Stimulated activated CD8-positive, alpha-beta memory T cell treated with anti-CD3 and anti-CD28 coated beads, Interleukin-7, amount 100 ng/mL, for 24 hours (primary cell): ENCODE data around the gene SMIM5.

Source experiments
- DNase-seq: peaks from one replicate; pipeline ENCODE4 v3.0.0-alpha.2; 2020; ENCODE audit warnings: low read depth

Gene SMIM5

GRCh38 chr17:75640556-75641119, 7.4 kb downstream of the SMIM5 start:
- DNase-seq: no peak

GRCh38 chr17:75641343-75641742, 8.1 kb downstream of the SMIM5 start:
- no peak for DNase-seq

GRCh38 chr17:75642182-75642783, 9.0 kb downstream of the SMIM5 start:
- DNase-seq: no peak

GRCh38 chr17:75642784-75643642, 9.8 kb downstream of the SMIM5 start:
- DNase-seq: no peak

- DNase-seq: no peak
Observed at GRCh38 chr17:75643643-75644017, 10.4 kb downstream of the SMIM5 start.

- no peak for DNase-seq
Observed at GRCh38 chr17:75645501-75645888, 12.3 kb downstream of the SMIM5 start.

- DNase-seq: no peak
Observed at GRCh38 chr17:75645889-75646637, 12.8 kb downstream of the SMIM5 start.

GRCh38 chr17:75646638-75646992, 13.4 kb downstream of the SMIM5 start:
- no peak for DNase-seq

GRCh38 chr17:75647061-75647460, 13.8 kb downstream of the SMIM5 start:
- DNase-seq: no peak

- DNase-seq: no peak
Observed at GRCh38 chr17:75647921-75648320, 14.7 kb downstream of the SMIM5 start.

GRCh38 chr17:75649687-75650086, 16.5 kb downstream of the SMIM5 start:
- DNase-seq: no peak

- no peak for DNase-seq
Observed at GRCh38 chr17:75650874-75651273, 17.6 kb downstream of the SMIM5 start.

GRCh38 chr17:75652341-75652740, 19.1 kb downstream of the SMIM5 start:
- DNase-seq: no peak

- DNase-seq: no peak
Observed at GRCh38 chr17:75652934-75653549, 19.8 kb downstream of the SMIM5 start.

- DNase-seq: no peak
Observed at GRCh38 chr17:75654176-75654575, 20.9 kb downstream of the SMIM5 start.

- no peak for DNase-seq
Observed at GRCh38 chr17:75658237-75658636, 25.0 kb downstream of the SMIM5 start.

GRCh38 chr17:75661531-75661930, 28.3 kb downstream of the SMIM5 start:
- no peak for DNase-seq

GRCh38 chr17:75662511-75662910, 29.3 kb downstream of the SMIM5 start:
- no peak for DNase-seq

- DNase-seq: no peak
Observed at GRCh38 chr17:75664099-75664549, 30.9 kb downstream of the SMIM5 start.

- DNase-seq: no peak
Observed at GRCh38 chr17:75665981-75666380, 32.7 kb downstream of the SMIM5 start.

- DNase-seq: peak; percentile 95
Observed at GRCh38 chr17:75666959-75667790, 33.9 kb downstream of the SMIM5 start, which contains the start of the genes RECQL5 and SAP30BP. TSS of gene RECQL5 (minus strand) at chr17:75667154. CDS start at chr17:75666557, 597 bp downstream. TSS of gene SAP30BP (plus strand) at chr17:75667338. CDS start at chr17:75667373, 35 bp downstream.
